HG03060 (cell line): ENCODE data around the gene RTN4.
"Not testable (repeated sequence)": the region's sequence is repeated elsewhere in the genome, so short reads cannot be mapped to it uniquely, and the experiment has no call there.

ENCODE experiments used
- ATAC-seq: cut with Tn5 transposase; IDR thresholded peaks from one replicate; pipeline ENCODE4 v1.9.1; 2021; ENCODE audit warnings: low read depth, moderate number of reproducible peaks; ENCODE audit not compliant: unreplicated experiment

Gene RTN4, protein sequence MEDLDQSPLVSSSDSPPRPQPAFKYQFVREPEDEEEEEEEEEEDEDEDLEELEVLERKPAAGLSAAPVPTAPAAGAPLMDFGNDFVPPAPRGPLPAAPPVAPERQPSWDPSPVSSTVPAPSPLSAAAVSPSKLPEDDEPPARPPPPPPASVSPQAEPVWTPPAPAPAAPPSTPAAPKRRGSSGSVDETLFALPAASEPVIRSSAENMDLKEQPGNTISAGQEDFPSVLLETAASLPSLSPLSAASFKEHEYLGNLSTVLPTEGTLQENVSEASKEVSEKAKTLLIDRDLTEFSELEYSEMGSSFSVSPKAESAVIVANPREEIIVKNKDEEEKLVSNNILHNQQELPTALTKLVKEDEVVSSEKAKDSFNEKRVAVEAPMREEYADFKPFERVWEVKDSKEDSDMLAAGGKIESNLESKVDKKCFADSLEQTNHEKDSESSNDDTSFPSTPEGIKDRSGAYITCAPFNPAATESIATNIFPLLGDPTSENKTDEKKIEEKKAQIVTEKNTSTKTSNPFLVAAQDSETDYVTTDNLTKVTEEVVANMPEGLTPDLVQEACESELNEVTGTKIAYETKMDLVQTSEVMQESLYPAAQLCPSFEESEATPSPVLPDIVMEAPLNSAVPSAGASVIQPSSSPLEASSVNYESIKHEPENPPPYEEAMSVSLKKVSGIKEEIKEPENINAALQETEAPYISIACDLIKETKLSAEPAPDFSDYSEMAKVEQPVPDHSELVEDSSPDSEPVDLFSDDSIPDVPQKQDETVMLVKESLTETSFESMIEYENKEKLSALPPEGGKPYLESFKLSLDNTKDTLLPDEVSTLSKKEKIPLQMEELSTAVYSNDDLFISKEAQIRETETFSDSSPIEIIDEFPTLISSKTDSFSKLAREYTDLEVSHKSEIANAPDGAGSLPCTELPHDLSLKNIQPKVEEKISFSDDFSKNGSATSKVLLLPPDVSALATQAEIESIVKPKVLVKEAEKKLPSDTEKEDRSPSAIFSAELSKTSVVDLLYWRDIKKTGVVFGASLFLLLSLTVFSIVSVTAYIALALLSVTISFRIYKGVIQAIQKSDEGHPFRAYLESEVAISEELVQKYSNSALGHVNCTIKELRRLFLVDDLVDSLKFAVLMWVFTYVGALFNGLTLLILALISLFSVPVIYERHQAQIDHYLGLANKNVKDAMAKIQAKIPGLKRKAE

DNA sequence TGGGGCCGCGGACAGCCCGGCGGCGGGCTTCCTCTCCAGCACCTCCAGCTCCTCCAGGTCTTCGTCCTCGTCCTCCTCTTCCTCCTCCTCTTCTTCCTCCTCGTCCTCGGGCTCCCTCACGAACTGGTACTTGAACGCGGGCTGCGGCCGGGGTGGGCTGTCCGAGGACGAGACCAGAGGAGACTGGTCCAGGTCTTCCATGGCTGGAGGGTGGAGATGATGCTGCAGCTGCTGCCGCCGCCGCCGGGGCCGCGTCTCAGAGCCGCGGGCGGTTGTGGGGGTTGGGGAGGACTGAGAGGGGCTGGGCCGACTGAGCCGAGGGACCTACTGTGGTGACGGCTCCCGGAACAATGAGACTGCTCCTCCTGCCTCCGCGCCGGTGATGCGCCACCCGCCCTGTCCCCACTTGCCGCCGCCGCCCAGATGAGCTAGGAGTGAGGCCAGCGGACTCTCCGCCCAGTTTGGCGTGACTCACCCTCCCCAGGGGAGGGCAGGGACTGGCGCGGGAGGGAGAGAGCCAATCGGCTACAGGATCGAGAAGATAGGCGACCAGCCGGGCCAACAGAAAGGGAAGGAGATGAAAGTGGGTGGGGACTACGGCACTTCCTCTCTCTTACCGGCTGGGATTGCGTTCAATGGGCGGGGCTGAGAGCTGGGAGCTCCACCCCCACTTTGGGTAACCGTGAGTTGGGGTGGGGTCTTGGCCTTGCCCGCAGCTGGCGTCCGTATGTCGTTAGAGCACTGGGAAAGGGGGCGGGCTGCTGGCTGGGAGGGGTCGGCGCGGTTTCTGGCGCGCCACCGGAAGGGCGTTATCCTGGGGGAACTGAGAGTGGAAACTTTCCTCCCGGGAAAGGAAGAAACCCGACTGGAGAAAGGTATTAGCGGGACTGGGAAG lies at the start of gene RTN4:
Gene RTN4, minus strand, starts transcription at position 352 of the 895 bp plus-strand sequence. Its CDS starts 151 bp downstream, at position 201.
- peak; percentile 66 for ATAC-seq

DNA sequence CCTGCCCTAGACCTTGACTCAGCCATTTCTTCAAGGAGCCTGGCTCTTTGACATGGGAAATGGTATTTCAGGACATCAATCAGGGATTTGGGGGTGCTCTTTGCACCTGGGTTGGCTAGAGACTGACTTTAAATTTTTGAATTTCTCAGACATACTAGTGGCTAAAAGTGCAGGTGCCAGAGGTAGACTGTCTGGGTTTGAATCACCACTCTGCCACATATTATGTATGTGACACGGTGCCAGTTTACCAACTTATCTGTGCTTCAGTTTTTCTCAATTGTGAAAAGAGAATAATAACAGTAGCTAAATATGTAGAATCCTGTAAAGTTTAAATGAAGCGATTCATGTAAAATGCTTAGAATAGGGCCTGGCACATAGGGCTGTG lies 49.2 kb upstream of the RTN4 start:
- ATAC-seq: no peak

DNA sequence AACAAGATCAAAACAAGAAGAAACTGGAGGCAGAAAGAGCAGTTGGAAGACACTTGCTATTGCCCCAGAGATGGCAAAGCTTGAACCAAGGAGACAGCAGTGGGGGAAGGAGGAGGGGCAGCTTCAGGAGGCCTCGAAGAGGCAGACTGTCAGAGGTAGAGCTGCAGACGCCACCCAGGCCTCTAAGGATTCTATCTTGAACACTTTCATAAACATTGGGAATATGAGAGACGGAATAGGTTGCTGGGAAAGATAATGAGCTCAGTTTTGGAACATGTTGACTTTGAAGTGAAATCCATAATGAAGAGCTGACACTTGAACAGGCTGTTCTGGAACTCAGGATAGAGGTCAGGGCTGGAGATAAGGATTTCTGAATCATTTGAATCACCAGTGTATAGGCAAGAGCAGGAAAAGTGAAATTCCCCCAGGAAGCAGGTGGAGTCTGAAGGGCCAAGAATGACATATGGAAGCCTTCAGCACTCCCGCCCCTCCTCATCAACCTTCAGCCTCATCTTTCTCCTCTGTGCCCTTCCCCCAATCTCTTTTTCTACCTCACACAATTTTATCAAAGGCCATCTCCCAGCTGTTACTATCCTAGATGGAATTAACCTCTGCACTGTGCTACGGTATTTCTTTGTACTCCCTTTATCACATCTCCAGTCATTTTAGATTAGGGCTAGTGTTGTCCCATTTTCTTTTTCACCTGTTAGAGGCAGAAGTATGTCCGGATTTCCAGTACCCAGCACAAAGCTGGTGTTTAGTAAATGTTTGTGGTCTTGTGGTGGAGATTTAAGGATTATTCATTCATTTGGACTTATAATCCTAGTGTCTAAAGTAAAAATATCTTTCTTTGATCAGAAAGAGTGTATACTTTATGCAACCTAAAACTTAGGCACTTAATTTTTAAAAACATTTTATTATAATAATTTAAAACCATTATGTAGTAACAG lies 47.5 kb upstream of the RTN4 start:
- ATAC-seq: no peak

DNA sequence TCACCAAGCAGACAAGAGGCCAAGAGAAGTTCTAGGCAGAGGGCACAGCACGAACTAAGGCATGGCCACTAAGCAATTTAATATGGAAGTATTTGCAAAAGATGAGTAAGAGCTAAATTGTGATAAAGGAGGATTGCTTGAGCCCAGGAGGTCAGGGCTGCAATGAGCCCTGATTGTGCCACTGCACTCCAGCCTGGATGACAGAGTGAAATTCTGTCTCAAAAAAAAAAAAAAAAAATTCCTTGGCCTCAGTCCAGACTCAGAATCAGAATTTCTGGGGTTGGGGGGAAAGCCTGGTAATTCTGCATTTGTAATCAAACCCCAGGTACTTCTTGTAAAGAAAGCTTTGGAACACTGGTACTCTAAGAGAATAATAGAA lies 46.8 kb upstream of the RTN4 start:
- no peak for ATAC-seq

DNA sequence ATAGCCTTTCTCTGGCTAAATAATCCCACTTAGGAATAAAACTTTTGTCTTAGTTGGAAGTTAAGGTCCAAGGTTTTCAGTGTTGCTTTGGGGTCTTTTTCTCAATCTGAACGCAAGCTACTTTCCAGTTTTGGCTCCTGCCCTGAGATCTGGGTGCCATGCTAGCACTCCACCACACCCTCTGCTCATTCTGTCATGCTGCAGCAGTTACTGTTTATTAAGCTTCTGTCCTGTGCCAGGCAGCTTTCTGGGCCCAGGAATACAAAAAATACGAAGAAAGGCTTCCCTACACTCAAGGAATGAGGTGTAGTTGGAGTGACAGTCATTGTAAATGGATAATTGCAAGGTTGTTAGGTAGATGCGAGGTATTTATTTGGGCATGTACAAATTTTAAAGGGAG lies 46.3 kb upstream of the RTN4 start:
- ATAC-seq: no peak

DNA sequence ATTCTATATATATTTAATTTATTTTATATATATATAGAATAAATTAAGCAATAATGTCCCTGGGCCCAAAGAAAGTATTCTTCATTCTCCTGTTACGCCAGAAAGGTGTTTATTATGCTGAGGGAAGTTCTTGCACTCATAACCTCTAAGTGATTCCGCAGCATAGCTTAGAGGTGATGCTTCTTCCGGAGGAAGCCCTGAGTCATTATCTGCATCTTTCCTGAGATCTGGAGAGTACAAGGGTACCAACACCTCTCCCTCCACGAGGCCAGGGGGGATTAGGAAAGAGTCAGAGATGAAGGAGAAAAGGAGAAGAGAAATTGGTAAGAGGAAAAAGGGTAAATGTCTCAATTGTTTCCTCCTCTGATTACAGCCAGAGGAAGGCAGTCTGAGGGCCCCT lies 43.1 kb upstream of the RTN4 start:
- ATAC-seq: no peak

DNA sequence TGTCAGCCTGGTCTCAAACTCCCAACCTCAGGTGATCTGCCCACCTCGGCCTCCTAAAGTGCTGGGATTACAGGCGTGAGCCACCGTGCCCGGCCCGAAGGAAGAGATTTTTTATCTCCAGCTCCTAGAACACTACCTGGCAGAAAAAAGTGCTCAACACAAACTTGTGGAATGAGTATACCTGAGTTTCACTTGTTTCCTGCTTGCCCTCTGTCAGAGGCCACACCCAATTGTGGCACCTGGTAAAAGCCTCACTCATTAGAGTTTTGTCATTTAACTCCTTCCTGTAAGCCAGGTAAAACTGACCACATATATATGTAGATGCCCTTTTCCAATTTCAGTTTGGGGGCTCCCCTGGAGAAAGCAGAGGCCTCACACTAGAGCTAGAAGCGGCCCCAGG lies 42.2 kb upstream of the RTN4 start:
- ATAC-seq: no peak

DNA sequence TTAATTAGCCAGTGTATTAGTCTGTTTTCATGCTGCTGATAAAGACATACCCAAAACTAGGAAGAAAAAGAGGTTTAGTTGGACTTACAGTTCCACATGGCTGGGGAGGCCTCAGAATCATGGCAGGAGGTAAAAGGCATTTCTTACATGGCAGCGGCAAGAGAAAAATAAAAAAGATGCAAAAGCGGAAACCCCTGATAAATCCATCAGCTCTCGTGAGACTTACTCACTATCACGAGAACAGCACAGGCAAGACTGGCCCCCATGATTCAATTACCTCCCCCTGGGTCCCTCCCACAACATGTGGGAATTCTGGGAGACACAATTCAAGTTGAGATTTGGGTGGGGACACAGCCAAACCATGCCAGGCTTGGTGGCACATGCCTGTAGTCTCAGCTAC lies 41.4 kb upstream of the RTN4 start:
- ATAC-seq: not testable (repeated sequence)

DNA sequence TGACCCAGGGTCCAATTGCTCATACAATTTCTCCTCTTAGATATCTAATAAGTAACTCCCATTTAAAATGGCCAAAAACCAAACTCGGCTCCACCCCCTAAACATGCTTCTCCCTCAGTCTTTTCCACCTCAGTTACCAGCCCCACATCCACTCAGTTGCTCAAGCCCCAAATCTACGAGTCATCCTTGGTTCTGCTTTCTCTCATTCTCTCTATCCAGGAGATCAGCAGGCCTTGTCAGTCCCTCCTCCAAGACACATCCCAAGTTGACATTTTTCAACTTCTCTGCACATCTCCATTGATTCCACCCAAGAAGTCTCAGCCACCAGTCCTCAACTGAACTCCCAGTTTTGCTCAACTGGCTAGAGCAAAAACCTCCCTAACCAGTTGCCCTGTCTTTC lies 40.5 kb upstream of the RTN4 start:
- ATAC-seq: no peak

DNA sequence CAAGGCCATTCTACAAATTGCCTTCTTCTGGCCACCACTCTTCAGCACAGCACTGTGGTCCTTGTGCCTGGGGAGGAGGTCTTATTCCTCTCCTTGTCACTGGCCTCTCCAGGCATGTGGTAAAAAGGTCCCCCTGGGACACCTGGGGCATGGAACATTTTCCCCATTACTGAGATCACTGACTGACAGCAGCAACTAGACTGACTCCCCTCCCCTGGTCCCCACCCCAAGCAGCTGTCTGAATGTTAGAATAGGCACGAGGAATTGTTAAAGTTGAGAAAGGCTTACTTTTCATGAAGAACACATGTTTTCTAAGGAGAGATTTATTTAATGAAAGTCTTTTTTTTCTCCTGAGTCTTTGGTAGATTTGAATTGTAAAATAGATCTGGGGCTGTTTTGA lies 39.5 kb upstream of the RTN4 start:
- no peak for ATAC-seq

DNA sequence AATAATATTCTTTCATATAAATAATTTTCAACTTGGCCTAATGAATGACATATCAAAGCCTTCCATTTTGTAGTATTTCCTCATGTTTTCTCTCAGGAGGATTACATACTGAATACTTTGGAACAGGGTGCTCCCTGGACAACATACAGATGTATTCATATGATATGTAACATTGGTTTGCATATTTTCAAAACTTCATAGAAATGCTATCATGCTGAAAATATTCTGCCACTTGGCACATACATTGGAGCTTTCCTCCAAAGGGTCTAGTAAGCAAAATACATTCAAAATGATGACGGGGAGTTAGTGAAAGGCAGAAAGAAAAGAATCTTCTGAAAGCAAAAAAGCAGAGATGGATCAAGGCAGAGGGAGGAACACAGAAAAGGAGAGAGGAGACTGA lies 38.1 kb upstream of the RTN4 start:
- ATAC-seq: no peak

DNA sequence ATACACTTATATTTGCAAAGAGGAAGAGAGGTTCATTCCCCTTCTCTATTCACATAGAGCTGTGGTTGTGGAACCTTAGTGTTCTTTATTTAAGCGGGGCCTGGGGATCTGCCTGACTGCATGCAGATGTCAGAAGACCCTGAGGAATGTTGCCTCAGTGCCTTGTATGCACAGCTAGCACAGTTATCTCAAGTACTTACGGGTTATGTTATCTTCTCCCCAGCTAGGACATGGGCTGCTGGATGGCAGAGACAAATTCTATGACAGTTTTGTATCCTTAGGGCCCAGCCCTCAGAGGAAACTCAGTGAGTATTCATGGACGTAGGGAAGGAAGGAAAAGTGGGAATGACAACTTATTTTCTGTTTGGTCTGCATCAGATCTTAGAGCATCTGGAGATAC lies 37.7 kb upstream of the RTN4 start:
- ATAC-seq: no peak

DNA sequence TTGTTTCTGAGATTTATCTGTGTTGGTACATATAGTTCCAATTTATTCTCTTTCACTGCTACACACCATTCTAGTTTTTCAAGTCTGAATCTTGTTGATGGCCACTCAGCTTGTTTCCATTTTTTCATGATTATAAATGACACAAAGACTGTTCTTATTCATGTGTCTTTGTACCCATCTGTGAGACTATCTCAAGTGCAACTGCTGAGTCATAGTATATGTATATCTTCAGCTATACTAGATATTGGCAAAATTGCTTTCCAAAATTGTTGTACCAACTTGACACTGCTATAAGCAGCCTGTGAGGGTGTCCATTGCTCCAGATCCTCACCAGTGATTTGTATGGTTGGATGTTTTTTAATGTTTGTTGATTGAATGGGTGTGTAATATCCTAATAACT lies 37.2 kb upstream of the RTN4 start:
- no peak for ATAC-seq

DNA sequence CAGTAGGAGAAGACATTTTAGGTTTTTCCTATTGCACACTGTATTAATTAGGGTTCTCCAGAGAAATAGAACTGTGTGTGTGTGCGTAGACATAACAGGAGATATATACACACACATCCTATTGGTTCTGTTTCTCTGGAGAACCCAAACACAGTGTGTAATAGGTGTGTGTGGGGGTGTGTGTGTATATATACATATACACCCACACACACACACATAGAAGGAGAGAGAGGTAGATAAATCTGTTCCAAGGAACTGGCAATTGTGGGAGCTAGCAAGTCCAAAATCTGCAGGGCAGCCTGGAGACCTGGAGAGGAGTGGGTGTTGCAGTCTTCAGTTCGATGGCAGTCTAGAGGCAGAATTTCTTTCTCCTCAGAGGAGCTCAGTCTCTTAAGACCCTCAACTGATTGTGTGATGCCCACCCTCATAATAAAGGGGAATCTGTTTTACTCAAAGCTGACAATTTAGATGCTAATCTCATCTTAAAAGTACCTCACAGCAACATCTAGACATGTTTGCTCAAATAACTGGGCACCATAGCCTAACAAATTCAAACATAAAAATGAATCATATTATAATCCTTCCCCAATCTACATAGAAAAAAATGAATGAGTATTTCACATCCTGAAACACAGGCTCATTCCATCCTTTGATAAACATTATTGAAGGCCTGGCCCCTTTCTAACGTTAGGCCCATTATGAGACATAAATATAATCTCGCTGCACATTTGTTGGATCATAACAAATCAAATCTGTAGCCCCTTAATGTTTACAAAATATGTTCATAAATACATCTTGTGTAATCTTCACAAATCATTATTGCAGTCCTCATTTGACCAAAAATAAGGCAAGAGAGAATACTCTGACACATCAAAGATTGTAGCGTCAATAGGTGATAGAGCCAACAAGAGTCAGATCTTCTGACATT lies 35.1 kb upstream of the RTN4 start:
- no peak for ATAC-seq

DNA sequence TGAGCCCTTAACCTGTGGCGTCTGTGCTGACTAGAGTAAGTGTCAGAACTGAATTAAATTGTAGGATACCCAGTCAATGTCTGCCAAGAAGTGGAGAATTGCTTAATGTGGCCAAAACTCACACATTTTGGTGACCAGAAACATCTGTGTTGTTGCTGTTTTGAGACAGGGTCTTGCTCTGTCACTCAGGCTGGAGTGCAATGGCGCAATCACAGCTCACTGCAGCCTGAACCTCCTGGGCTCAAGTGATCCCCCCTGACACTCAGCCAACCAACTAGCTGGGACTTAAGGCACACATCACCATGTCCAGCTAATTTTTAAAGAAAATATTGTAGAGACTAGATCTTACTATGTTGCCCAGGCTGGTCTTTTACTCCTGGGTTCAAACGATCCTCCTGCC lies 34.4 kb upstream of the RTN4 start:
- no peak for ATAC-seq

DNA sequence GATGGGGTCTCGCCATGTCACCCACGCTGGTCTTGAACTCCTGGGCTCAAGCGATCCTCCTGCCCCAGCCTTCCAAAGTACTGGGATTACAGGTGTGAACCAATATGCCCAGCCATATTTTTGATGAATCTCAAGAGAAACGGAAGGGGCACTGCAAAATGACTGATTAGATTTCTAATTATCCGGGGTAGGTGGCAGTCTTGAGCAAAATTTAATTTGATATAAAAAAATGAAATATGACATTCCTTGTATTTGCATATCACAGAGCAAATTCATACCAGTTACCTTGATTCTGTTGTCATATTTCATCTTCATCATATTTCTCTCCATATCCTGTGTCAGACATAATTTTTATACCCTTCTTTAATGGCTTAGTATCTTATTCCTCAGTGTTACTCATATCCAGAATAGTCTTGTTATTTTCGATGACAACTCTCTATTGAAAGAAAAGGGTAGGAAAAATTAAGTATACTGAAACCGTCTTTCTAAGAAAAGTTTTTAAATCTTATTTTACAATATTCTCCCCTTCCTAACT lies 30.0 kb upstream of the RTN4 start:
- ATAC-seq: no peak

DNA sequence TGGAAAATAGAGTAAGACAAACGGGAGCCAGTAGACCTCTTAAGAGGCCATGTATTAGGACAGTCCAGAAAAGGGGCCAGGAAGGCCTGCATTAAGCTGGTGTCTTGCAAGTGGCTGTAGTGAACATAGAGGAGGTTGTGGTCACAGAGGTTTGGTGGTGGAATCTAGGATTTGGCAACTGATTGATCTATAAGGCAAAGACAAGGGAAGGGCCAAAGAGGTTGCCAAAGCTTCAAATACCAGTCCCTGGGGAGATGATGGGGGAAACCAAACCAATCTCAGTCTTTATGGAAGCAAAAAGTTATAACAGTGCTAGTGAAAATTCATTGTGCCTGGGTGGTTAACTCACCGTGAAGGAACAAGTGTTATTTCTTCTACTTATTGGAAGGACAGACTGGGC lies 28.7 kb upstream of the RTN4 start:
- ATAC-seq: no peak

DNA sequence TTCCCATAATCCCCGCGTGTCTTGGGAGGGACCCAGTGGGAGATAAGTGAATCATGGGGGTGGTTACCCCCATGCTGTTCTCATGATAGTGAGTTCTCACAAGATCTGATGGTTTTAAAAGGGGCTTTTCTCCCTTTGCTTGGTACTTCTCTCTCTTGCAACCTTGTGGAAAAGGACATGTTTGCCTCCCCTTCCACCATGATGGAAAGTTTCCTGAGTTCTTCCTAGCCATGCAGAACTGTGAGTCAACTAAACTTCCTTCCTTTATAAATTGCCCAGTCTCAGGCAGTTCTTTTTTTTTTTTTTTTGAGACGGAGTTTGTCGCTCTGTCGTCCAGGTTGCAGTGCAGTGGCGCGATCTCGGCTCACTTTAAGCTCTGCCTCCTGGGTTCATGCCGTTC lies 26.5 kb upstream of the RTN4 start:
- no peak for ATAC-seq
